Measurements from ENCODE around the gene MAP7D2.
"Not testable (repeated sequence)": the region's sequence is repeated elsewhere in the genome, so short reads cannot be mapped to it uniquely, and the experiment has no call there.

The MAP7D2 gene

DNA sequence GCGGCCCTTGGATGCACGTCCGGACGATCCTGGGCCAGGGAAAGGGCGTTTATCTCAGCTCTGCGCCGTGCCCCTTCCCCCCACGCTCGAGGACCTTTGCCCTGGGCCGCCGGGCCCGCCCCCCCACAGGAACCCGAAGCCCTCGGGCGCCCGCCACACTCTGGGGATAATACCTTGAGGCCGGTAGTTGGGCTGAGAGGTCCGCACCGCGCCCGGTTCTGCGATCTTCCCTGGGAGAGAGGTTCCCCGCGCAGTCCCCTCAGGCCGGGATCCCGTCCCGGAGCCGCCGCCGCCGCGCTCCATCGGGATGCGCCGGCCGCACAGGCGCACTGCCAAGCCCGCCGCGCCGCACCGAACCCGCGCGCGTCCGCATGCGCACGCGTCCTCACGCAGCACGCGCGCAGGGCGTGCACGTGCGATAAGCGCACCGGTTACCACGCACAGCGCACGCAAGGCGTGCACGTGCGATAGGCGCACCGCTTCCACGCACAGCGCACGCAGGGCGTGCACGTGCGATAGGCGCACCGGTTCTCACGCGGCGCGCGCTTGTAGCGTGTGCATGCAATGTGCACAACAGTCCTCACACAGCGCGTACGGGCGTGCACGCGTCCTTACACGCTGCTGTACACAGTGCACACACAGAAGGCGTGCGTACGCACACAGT is at the start of gene MAP7D2:
TSS of gene MAP7D2 (minus strand) at position 331 of the 664 bp plus-strand sequence. CDS start at position 303, 28 bp downstream.
- H3K27ac ChIP-seq (ENCODE audit: low read length), result no peak within 1 kb of the TSS
- H3K9me3 ChIP-seq (ENCODE audit: control insufficient read depth, low read depth, low read length), result peaks cover 11% of the 10 kb centered on the region
- H3K36me3 ChIP-seq (ENCODE audit: control insufficient read depth, low read depth, low read length), result no peaks in the 10 kb centered on the region
- no peaks in the 10 kb centered on the region for H3K4me1 ChIP-seq (ENCODE audit: control insufficient read depth, low read depth, low read length)
- peaks cover 32% of the 10 kb centered on the region for H3K27me3 ChIP-seq (ENCODE audit: control insufficient read depth, insufficient read depth, low read length)
- peak within 1 kb of the TSS; percentile 35 for H3K4me3 ChIP-seq (ENCODE audit: low read length)
- H3K9ac ChIP-seq (ENCODE audit: low read length), result no peak within 1 kb of the TSS

DNA sequence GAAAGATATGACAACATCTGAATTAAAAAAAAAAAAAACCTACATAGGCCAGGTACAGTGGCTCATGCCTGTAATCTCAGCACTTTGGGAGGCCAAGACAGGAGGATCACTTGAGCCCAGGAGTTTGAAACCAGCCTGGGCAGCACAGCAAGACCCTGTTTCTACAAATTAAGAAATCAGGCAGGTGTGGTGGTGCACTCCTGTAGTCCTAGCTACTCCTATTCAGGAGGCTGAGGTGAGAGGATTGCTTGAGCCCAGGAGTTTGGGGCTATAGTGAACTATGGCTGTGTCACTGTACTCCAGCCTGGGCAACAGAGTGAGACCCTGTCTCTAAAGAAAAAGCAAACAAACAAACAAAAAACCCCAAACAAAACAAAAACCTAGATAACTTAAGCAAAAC is 45.8 kb upstream of the MAP7D2 start:
- not testable (repeated sequence) for H3K27ac ChIP-seq (ENCODE audit: low read length); H3K4me1 ChIP-seq (ENCODE audit: control insufficient read depth, low read depth, low read length); H3K4me3 ChIP-seq (ENCODE audit: low read length); H3K27me3 ChIP-seq (ENCODE audit: control insufficient read depth, insufficient read depth, low read length); H3K36me3 ChIP-seq (ENCODE audit: control insufficient read depth, low read depth, low read length); H3K9me3 ChIP-seq (ENCODE audit: control insufficient read depth, low read depth, low read length); H3K9ac ChIP-seq (ENCODE audit: low read length)

DNA sequence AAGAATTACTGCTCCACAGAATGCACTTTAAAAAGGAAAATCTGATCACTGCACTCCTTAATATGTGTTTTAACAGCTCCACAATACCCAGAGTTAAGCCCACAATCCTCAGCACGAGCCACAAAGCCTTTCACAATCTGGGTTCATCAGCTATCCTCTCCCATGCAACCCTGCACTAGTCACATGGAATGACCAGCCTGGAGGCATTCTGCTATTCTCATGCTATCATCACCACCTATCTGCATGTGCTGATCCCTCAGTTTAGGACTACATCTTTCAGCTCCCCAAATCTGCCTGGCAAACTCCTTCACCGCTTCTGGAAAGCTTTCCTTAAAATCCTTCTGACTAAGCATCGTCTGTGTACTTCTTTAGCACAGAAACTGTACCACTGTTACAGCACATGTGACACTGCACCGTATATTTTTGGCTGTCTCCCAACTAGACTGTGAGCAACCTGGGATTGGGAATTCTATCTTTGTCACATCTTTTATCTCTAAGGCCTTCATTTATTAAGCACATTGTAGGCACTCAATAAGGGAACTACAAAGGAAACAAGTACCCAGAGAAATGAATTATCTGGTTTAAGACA is 43.2 kb upstream of the MAP7D2 start:
- no peak overlapping the region for H3K27ac ChIP-seq (ENCODE audit: low read length)
- no peaks in the 10 kb centered on the region for H3K27me3 ChIP-seq (ENCODE audit: control insufficient read depth, insufficient read depth, low read length)
- peaks cover 15% of the 10 kb centered on the region for H3K36me3 ChIP-seq (ENCODE audit: control insufficient read depth, low read depth, low read length)
- H3K9ac ChIP-seq (ENCODE audit: low read length), result no peak overlapping the region
- peaks cover 9% of the 10 kb centered on the region for H3K9me3 ChIP-seq (ENCODE audit: control insufficient read depth, low read depth, low read length)
- H3K4me1 ChIP-seq (ENCODE audit: control insufficient read depth, low read depth, low read length), result no peaks in the 10 kb centered on the region
- no peak overlapping the region for H3K4me3 ChIP-seq (ENCODE audit: low read length)

DNA sequence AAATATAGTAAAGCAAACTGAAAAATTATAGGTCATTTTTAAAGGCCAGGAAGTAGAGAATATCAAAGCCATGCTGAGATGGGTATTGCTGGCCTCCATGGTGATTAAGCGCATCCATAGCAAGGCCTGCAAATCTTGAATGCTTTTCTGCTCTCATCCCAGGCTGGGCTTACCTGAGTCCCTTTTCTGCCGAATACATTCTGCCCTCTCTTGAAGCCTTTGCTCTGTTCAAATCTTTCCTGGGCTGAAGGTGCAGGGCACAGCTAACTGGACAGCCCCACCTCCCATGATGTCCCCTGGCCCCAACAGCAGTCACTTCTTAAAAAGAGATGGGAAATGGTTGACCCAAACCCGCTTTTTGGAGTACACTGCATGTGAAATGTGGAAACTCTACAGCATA is 35.0 kb upstream of the MAP7D2 start:
- Histone ChIP-seq H3K9ac (ENCODE audit: low read length) (no peak overlapping the region), H3K9me3 (ENCODE audit: control insufficient read depth, low read depth, low read length) (peaks cover 16% of the 10 kb centered on the region), H3K4me3 (ENCODE audit: low read length) (no peak overlapping the region), H3K4me1 (ENCODE audit: control insufficient read depth, low read depth, low read length) (no peaks in the 10 kb centered on the region), H3K27me3 (ENCODE audit: control insufficient read depth, insufficient read depth, low read length) (no peaks in the 10 kb centered on the region), H3K27ac (ENCODE audit: low read length) (no peak overlapping the region), H3K36me3 (ENCODE audit: control insufficient read depth, low read depth, low read length) (peaks cover 22% of the 10 kb centered on the region)

DNA sequence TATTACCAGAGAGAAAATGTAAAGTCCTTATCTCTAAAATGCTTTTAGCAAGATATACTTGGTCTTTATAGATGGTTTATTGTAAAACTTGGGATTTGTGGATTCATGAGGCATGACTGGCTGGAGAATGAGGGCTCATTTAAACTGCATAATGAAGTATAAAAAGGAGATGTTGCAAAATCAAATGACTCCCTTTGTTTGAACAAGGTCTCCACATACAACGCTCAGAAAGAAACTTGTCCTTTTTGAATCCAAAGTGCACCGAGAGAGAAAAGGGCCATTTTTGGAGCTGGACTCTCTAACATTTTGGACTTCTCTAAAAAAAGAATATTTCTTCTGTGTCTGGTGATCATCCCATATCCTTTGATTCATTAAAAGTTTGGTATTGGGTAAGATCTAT is 32.6 kb upstream of the MAP7D2 start:
- H3K9ac ChIP-seq (ENCODE audit: low read length), result no peak overlapping the region
- H3K4me1 ChIP-seq (ENCODE audit: control insufficient read depth, low read depth, low read length), result no peaks in the 10 kb centered on the region
- H3K27me3 ChIP-seq (ENCODE audit: control insufficient read depth, insufficient read depth, low read length), result no peaks in the 10 kb centered on the region
- H3K4me3 ChIP-seq (ENCODE audit: low read length), result no peak overlapping the region
- peaks cover 11% of the 10 kb centered on the region for H3K36me3 ChIP-seq (ENCODE audit: control insufficient read depth, low read depth, low read length)
- H3K9me3 ChIP-seq (ENCODE audit: control insufficient read depth, low read depth, low read length), result peaks cover 16% of the 10 kb centered on the region
- no peak overlapping the region for H3K27ac ChIP-seq (ENCODE audit: low read length)

DNA sequence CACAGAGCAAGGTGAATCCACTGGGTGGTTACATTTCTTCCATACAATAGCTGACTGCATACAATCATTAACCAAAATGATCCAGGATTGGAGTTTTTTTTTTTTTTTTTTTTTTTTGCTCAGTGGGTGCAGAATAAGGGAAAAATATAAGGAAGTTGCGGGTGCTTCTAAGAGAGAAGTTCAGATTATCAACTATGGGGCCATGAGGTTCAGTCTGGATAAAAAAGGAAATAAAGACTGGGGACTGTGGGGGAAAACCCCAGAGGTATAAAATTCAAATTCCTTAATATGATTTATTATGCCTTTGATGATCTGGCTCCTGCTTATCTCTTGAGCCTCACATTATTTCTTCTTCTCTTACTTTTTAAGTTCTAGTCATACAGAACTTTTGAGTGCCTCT is 30.9 kb upstream of the MAP7D2 start:
- Histone ChIP-seq H3K4me1 (ENCODE audit: control insufficient read depth, low read depth, low read length) (no peaks in the 10 kb centered on the region), H3K9me3 (ENCODE audit: control insufficient read depth, low read depth, low read length) (peaks cover 6% of the 10 kb centered on the region)

DNA sequence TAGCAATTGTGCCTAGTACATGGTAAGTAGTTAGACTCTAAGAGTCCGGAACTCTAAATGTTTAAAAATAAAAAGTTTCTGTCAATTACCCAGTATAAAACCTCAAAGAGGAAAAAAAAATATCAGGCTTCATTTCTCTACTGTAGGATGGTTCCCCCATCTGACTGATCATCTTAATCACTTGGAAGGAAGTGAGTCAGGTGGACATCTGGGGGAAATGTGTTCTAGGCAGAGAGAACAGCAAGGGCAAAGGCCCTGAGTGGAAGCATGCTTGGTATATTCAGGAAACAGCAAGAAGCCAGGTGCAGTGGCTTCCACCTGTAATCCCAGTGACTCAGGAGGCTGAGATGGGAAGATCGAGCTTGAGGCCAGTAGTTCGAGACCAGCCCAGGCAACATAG is 27.8 kb upstream of the MAP7D2 start:
- Histone ChIP-seq H3K9ac (ENCODE audit: low read length) (no peak overlapping the region), H3K4me3 (ENCODE audit: low read length) (no peak overlapping the region), H3K4me1 (ENCODE audit: control insufficient read depth, low read depth, low read length) (no peaks in the 10 kb centered on the region), H3K27ac (ENCODE audit: low read length) (no peak overlapping the region), H3K27me3 (ENCODE audit: control insufficient read depth, insufficient read depth, low read length) (no peaks in the 10 kb centered on the region), H3K9me3 (ENCODE audit: control insufficient read depth, low read depth, low read length) (no peaks in the 10 kb centered on the region), H3K36me3 (ENCODE audit: control insufficient read depth, low read depth, low read length) (peaks cover 6% of the 10 kb centered on the region)

More for the DNA sequence above, 30.9 kb upstream of the MAP7D2 start:
- Histone ChIP-seq H3K9ac (ENCODE audit: low read length) (no peak overlapping the region), H3K27me3 (ENCODE audit: control insufficient read depth, insufficient read depth, low read length) (no peaks in the 10 kb centered on the region), H3K36me3 (ENCODE audit: control insufficient read depth, low read depth, low read length) (peaks cover 3% of the 10 kb centered on the region), H3K27ac (ENCODE audit: low read length) (no peak overlapping the region), H3K4me3 (ENCODE audit: low read length) (no peak overlapping the region)

DNA sequence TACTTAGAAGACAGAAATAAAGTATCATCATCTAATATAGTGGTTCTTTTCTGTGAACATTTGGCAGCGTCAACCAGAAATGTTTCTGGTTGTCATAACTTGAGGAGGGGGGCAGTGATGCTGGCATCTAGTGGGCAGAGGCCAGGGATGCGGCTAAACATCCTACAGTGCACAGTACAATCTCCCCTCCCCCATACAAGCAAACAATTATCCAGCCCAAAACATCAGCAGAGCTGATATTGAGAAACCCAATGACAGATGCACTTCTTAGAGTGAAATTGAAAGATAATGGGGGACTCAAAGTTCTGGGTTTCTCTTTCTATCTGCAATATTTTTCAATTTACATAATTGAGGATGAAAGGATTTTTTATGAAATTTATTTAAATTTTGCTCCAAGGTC is 26.9 kb upstream of the MAP7D2 start:
- Histone ChIP-seq H3K9ac (ENCODE audit: low read length) (no peak overlapping the region), H3K27ac (ENCODE audit: low read length) (no peak overlapping the region)

DNA sequence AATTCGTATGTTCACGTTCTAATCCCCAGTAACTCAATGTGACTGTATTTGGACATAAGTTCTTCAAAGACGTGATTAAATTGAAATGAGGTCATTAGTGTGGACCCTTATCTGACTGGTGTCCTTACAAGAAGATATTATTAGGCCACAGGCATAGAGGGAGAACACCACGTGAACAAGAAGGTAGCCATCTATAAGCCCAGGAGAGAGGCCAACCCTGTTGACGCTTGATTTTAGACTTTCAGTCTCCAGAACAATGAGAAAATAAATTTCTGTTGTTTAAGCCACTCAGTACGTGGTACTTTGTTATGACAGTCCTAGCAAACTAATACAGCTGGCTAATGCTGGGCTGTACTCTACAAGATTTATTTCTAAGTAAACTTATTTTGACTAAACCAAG is 26.4 kb upstream of the MAP7D2 start:
- Histone ChIP-seq H3K27ac (ENCODE audit: low read length) (no peak overlapping the region), H3K27me3 (ENCODE audit: control insufficient read depth, insufficient read depth, low read length) (no peaks in the 10 kb centered on the region), H3K4me1 (ENCODE audit: control insufficient read depth, low read depth, low read length) (no peaks in the 10 kb centered on the region), H3K9ac (ENCODE audit: low read length) (no peak overlapping the region), H3K36me3 (ENCODE audit: control insufficient read depth, low read depth, low read length) (peaks cover 18% of the 10 kb centered on the region), H3K9me3 (ENCODE audit: control insufficient read depth, low read depth, low read length) (no peaks in the 10 kb centered on the region), H3K4me3 (ENCODE audit: low read length) (no peak overlapping the region)

More for the DNA sequence above, 26.9 kb upstream of the MAP7D2 start:
- H3K9me3 ChIP-seq (ENCODE audit: control insufficient read depth, low read depth, low read length), result no peaks in the 10 kb centered on the region
- peaks cover 14% of the 10 kb centered on the region for H3K36me3 ChIP-seq (ENCODE audit: control insufficient read depth, low read depth, low read length)
- no peaks in the 10 kb centered on the region for H3K27me3 ChIP-seq (ENCODE audit: control insufficient read depth, insufficient read depth, low read length)
- no peak overlapping the region for H3K4me3 ChIP-seq (ENCODE audit: low read length)
- no peaks in the 10 kb centered on the region for H3K4me1 ChIP-seq (ENCODE audit: control insufficient read depth, low read depth, low read length)

DNA sequence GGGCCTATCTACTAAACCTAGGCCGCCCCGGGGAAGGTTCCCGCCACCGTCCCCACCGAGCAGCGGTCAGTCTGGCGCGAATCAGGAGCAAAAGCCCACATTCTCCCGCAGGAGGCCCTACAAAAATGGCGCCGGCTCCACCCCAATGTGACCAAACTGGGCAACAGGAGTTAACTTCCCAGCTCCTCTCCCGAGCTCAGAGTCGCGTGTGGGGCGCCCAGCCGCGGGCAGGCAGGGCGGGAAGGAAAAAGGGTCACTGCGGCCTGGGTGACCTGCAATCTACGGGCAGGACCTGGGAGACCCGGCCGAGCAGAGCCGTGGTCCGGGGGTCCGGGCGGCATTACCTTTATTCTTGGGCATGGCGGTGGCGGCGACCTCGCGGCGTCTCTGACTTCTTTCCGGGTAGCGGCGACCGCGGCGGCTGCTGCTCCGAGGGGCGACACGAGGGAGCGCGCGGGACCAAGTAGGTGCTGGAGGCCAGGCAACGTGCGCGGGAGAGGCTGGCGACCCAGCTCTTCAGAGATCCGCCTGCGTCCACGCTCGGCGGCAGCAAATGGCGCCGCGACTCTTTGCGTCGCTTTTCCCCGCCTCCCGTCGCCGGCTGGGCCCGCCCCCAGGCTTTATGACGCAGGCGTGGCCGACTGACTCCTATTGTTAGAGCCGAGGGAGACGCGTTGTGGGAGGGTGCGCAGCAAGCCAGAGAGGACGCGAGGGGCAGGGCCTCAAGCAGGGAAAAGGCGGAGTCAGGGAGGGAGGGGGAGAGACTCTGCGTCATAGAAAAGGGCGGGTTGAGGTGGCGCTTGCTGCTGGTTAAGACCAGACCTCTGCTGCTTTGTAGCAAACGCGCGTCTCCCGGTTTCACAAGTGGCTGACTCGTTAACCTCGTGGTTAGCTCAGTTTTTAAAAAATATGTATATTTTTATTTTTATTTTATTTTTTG is 24.8 kb upstream of the MAP7D2 start, which contains the start of gene EIF1AX:
TSS of gene EIF1AX (minus strand) at position 558 of the 940 bp plus-strand sequence. CDS start at position 360, 198 bp downstream.
- Histone ChIP-seq H3K4me1 (ENCODE audit: control insufficient read depth, low read depth, low read length) (no peaks in the 10 kb centered on the region), H3K27ac (ENCODE audit: low read length) (peak within 1 kb of the TSS; percentile 71), H3K36me3 (ENCODE audit: control insufficient read depth, low read depth, low read length) (peaks cover 29% of the 10 kb centered on the region), H3K27me3 (ENCODE audit: control insufficient read depth, insufficient read depth, low read length) (no peaks in the 10 kb centered on the region), H3K4me3 (ENCODE audit: low read length) (peak within 1 kb of the TSS; percentile 96), H3K9ac (ENCODE audit: low read length) (peak within 1 kb of the TSS; percentile 91), H3K9me3 (ENCODE audit: control insufficient read depth, low read depth, low read length) (peaks cover 6% of the 10 kb centered on the region)

DNA sequence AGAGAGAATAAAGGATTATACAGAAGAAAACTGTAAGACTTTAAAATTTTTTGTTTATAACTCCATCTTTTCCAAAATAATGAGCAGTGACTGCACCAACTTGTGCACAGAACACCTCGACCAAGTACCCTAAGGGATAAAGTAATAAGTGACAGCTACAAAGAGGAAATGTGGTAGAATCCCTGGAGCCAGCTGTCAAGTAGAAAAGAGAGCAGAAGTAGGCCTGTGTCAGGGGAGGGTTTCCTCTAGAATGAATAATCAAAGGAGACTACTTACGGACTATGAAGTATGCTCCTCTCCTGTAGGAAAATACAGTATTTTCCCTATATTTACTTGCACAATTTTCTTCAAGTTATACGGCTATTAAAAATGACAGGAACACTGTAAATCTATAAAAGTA is 23.7 kb upstream of the MAP7D2 start:
- Histone ChIP-seq H3K27ac (ENCODE audit: low read length) (no peak overlapping the region), H3K4me1 (ENCODE audit: control insufficient read depth, low read depth, low read length) (no peaks in the 10 kb centered on the region), H3K9ac (ENCODE audit: low read length) (peak overlapping the region; percentile 91), H3K27me3 (ENCODE audit: control insufficient read depth, insufficient read depth, low read length) (no peaks in the 10 kb centered on the region), H3K4me3 (ENCODE audit: low read length) (peak overlapping the region; percentile 96), H3K9me3 (ENCODE audit: control insufficient read depth, low read depth, low read length) (peaks cover 6% of the 10 kb centered on the region), H3K36me3 (ENCODE audit: control insufficient read depth, low read depth, low read length) (peaks cover 39% of the 10 kb centered on the region)

All from iPS-18a (cell line).